ENCODE data around the gene ZNF223.

Gene ZNF223

GRCh38 chr19:44051650-44052402, at the start of gene ZNF223:
ZNF223 (plus strand) TSS chr19:44052036; CDS start chr19:44055177, 3,141 bp downstream.
- peaks cover 5% of the 10 kb centered on the region for H3K9me3 ChIP-seq (ENCODE audit: low read length)
- peaks cover 15% of the 10 kb centered on the region for H3K36me3 ChIP-seq (ENCODE audit: insufficient read depth, low read length)
- H3K4me3 ChIP-seq (ENCODE audit: low read depth in 1 of 2, low read length in 2 of 2): peak within 1 kb of the TSS; percentile 72 to 90
- H3K4me1 ChIP-seq (ENCODE audit: insufficient read depth, low read length): peaks cover 17% of the 10 kb centered on the region
- H3K9ac ChIP-seq (ENCODE audit: low read length): peak within 1 kb of the TSS; percentile 58
- H3K27me3 ChIP-seq (ENCODE audit: control insufficient read depth in 1 of 2, insufficient read depth in 2 of 2, low read length in 2 of 2): peaks cover 0 to 8% of the 10 kb centered on the region in 2 donors
- peak within 1 kb of the TSS; percentile 70 for H3K27ac ChIP-seq (ENCODE audit: low read depth, low read length)

- H3K27ac ChIP-seq (ENCODE audit: low read depth, low read length): peak overlapping the region; percentile 68
- H3K27me3 ChIP-seq (ENCODE audit: control insufficient read depth in 1 of 2, insufficient read depth in 2 of 2, low read length in 2 of 2): no peaks in the 10 kb centered on the region
- H3K9me3 ChIP-seq (ENCODE audit: low read length): peaks cover 7% of the 10 kb centered on the region
- H3K4me3 ChIP-seq (ENCODE audit: low read depth in 1 of 2, low read length in 2 of 2): peak overlapping the region; percentile 83 to 92
- peak overlapping the region; percentile 75 for H3K9ac ChIP-seq (ENCODE audit: low read length)
- H3K36me3 ChIP-seq (ENCODE audit: insufficient read depth, low read length): peaks cover 3% of the 10 kb centered on the region
- H3K4me1 ChIP-seq (ENCODE audit: insufficient read depth, low read length): peaks cover 14% of the 10 kb centered on the region
Measured at GRCh38 chr19:44002212-44002565, 49.6 kb upstream of the ZNF223 start.

- Histone ChIP-seq H3K27me3 (ENCODE audit: control insufficient read depth in 1 of 2, insufficient read depth in 2 of 2, low read length in 2 of 2) (no peaks in the 10 kb centered on the region), H3K4me3 (ENCODE audit: low read depth in 1 of 2, low read length in 2 of 2) (peak within 1 kb of the TSS; percentile 83 to 92), H3K9ac (ENCODE audit: low read length) (peak within 1 kb of the TSS; percentile 75), H3K27ac (ENCODE audit: low read depth, low read length) (peak within 1 kb of the TSS; percentile 68), H3K4me1 (ENCODE audit: insufficient read depth, low read length) (peaks cover 14% of the 10 kb centered on the region), H3K9me3 (ENCODE audit: low read length) (peaks cover 14% of the 10 kb centered on the region), H3K36me3 (ENCODE audit: insufficient read depth, low read length) (peaks cover 9% of the 10 kb centered on the region)
Measured at GRCh38 chr19:44002566-44003460, 49.0 kb upstream of the ZNF223 start, which contains the start of gene ZNF230. ZNF230 (plus strand) TSS chr19:44002957; CDS start chr19:44007079, 4,122 bp downstream.

GRCh38 chr19:44003461-44004009, 48.3 kb upstream of the ZNF223 start:
- H3K9me3 ChIP-seq (ENCODE audit: low read length): peaks cover 20% of the 10 kb centered on the region
- peak overlapping the region; percentile 68 for H3K27ac ChIP-seq (ENCODE audit: low read depth, low read length)
- peak overlapping the region; percentile 83 to 92 for H3K4me3 ChIP-seq (ENCODE audit: low read depth in 1 of 2, low read length in 2 of 2)

GRCh38 chr19:44005973-44006372, 45.9 kb upstream of the ZNF223 start:
- peaks cover 43% of the 10 kb centered on the region for H3K9me3 ChIP-seq (ENCODE audit: low read length)
- no peaks in the 10 kb centered on the region for H3K27me3 ChIP-seq (ENCODE audit: control insufficient read depth in 1 of 2, insufficient read depth in 2 of 2, low read length in 2 of 2)
- peaks cover 14% of the 10 kb centered on the region for H3K4me1 ChIP-seq (ENCODE audit: insufficient read depth, low read length)
- no peak overlapping the region for H3K27ac ChIP-seq (ENCODE audit: low read depth, low read length)
- no peak overlapping the region for H3K9ac ChIP-seq (ENCODE audit: low read length)
- peaks cover 40% of the 10 kb centered on the region for H3K36me3 ChIP-seq (ENCODE audit: insufficient read depth, low read length)
- H3K4me3 ChIP-seq (ENCODE audit: low read depth in 1 of 2, low read length in 2 of 2): no peak overlapping the region

More at GRCh38 chr19:44003461-44004009, 48.3 kb upstream of the ZNF223 start:
- H3K9ac ChIP-seq (ENCODE audit: low read length): peak overlapping the region; percentile 75
- H3K36me3 ChIP-seq (ENCODE audit: insufficient read depth, low read length): peaks cover 17% of the 10 kb centered on the region
- H3K4me1 ChIP-seq (ENCODE audit: insufficient read depth, low read length): peaks cover 14% of the 10 kb centered on the region
- no peaks in the 10 kb centered on the region for H3K27me3 ChIP-seq (ENCODE audit: control insufficient read depth in 1 of 2, insufficient read depth in 2 of 2, low read length in 2 of 2)

- no peak overlapping the region for H3K4me3 ChIP-seq (ENCODE audit: low read depth in 1 of 2, low read length in 2 of 2)
- H3K9me3 ChIP-seq (ENCODE audit: low read length): peaks cover 55% of the 10 kb centered on the region
- no peak overlapping the region for H3K27ac ChIP-seq (ENCODE audit: low read depth, low read length)
- H3K36me3 ChIP-seq (ENCODE audit: insufficient read depth, low read length): peaks cover 51% of the 10 kb centered on the region
- H3K4me1 ChIP-seq (ENCODE audit: insufficient read depth, low read length): peaks cover 9% of the 10 kb centered on the region
- no peaks in the 10 kb centered on the region for H3K27me3 ChIP-seq (ENCODE audit: control insufficient read depth in 1 of 2, insufficient read depth in 2 of 2, low read length in 2 of 2)
- no peak overlapping the region for H3K9ac ChIP-seq (ENCODE audit: low read length)
Measured at GRCh38 chr19:44007473-44007872, 44.4 kb upstream of the ZNF223 start.

- Histone ChIP-seq H3K27ac (ENCODE audit: low read depth, low read length) (no peak overlapping the region), H3K4me3 (ENCODE audit: low read depth in 1 of 2, low read length in 2 of 2) (peak overlapping the region in 1 of 2 donors; percentile 35)
Measured at GRCh38 chr19:44010468-44010867, 41.4 kb upstream of the ZNF223 start.

GRCh38 chr19:44019498-44019897, 32.3 kb upstream of the ZNF223 start:
- Histone ChIP-seq H3K27ac (ENCODE audit: low read depth, low read length) (no peak overlapping the region), H3K4me3 (ENCODE audit: low read depth in 1 of 2, low read length in 2 of 2) (no peak overlapping the region), H3K4me1 (ENCODE audit: insufficient read depth, low read length) (no peaks in the 10 kb centered on the region), H3K36me3 (ENCODE audit: insufficient read depth, low read length) (no peaks in the 10 kb centered on the region), H3K9me3 (ENCODE audit: low read length) (no peaks in the 10 kb centered on the region), H3K27me3 (ENCODE audit: control insufficient read depth in 1 of 2, insufficient read depth in 2 of 2, low read length in 2 of 2) (no peaks in the 10 kb centered on the region), H3K9ac (ENCODE audit: low read length) (no peak overlapping the region)

More at GRCh38 chr19:44010468-44010867, 41.4 kb upstream of the ZNF223 start:
- H3K36me3 ChIP-seq (ENCODE audit: insufficient read depth, low read length): peaks cover 51% of the 10 kb centered on the region
- H3K4me1 ChIP-seq (ENCODE audit: insufficient read depth, low read length): no peaks in the 10 kb centered on the region
- peaks cover 59% of the 10 kb centered on the region for H3K9me3 ChIP-seq (ENCODE audit: low read length)
- H3K27me3 ChIP-seq (ENCODE audit: control insufficient read depth in 1 of 2, insufficient read depth in 2 of 2, low read length in 2 of 2): no peaks in the 10 kb centered on the region
- H3K9ac ChIP-seq (ENCODE audit: low read length): no peak overlapping the region

- Histone ChIP-seq H3K4me3 (ENCODE audit: low read depth in 1 of 2, low read length in 2 of 2) (no peak overlapping the region), H3K9me3 (ENCODE audit: low read length) (no peaks in the 10 kb centered on the region), H3K36me3 (ENCODE audit: insufficient read depth, low read length) (no peaks in the 10 kb centered on the region), H3K27me3 (ENCODE audit: control insufficient read depth in 1 of 2, insufficient read depth in 2 of 2, low read length in 2 of 2) (no peaks in the 10 kb centered on the region), H3K27ac (ENCODE audit: low read depth, low read length) (no peak overlapping the region), H3K4me1 (ENCODE audit: insufficient read depth, low read length) (peaks cover 11% of the 10 kb centered on the region), H3K9ac (ENCODE audit: low read length) (no peak overlapping the region)
Measured at GRCh38 chr19:44021221-44021620, 30.6 kb upstream of the ZNF223 start.

GRCh38 chr19:44024900-44025216, 27.0 kb upstream of the ZNF223 start:
- peaks cover 30% of the 10 kb centered on the region for H3K36me3 ChIP-seq (ENCODE audit: insufficient read depth, low read length)
- peaks cover 11% of the 10 kb centered on the region for H3K4me1 ChIP-seq (ENCODE audit: insufficient read depth, low read length)
- peaks cover 22% of the 10 kb centered on the region for H3K9me3 ChIP-seq (ENCODE audit: low read length)
- peak overlapping the region; percentile 57 for H3K27ac ChIP-seq (ENCODE audit: low read depth, low read length)
- H3K27me3 ChIP-seq (ENCODE audit: control insufficient read depth in 1 of 2, insufficient read depth in 2 of 2, low read length in 2 of 2): no peaks in the 10 kb centered on the region
- peak overlapping the region; percentile 59 for H3K9ac ChIP-seq (ENCODE audit: low read length)
- H3K4me3 ChIP-seq (ENCODE audit: low read depth in 1 of 2, low read length in 2 of 2): peak overlapping the region; percentile 60 to 69

Data from muscle layer of colon (tissue), 2 donors.